Renal pelvis (tissue), 4 donors: ENCODE results near the gene GTSE1. TPM values are rescaled to one million over a fixed set of nuclear protein-coding genes. Genes with fewer than 3 reads are reported as not detected.
A peak's percentile ranks its signal among the peaks of the same experiment; 100 is the strongest.

Experiments
- DNase-seq: peaks from one replicate; pipeline ENCODE4 v3.0.0-alpha.2; 2013
- polyA plus RNA-seq, 3 donors: library from polyadenylated mRNA; unstranded; fragments of 120-200 nt; gene quantifications; one replicate each; pipeline ENCODE4 v1.2.1, GENCODE V29; 2013; ENCODE audit not compliant: insufficient read length in 3 of 3

The GTSE1 gene
- polyA plus RNA-seq, 3 donors = 18.4 to 22.9 (median 18.6) TPM

GRCh38 chr22:46377525-46378425 is 81.1 kb downstream of the GTSE1 start:
- DNase-seq = no peak

GRCh38 chr22:46378426-46379065 is 81.9 kb downstream of the GTSE1 start:
- DNase-seq = no peak

GRCh38 chr22:46379066-46379930 is 82.6 kb downstream of the GTSE1 start:
- peak; percentile 80 for DNase-seq

- DNase-seq = no peak
Observed at GRCh38 chr22:46380069-46380468, 83.4 kb downstream of the GTSE1 start.

Other genes with a start within 250 kb of the GTSE1 start
- 10 to 100 TPM; 23.3 to 39.7 (median 38.3) TPM for gene PPARA, start 146.3 kb upstream of the GTSE1 start, polyA plus RNA-seq
- 10 to 100 TPM; 13.4 to 15.9 (median 14.5) TPM for gene CDPF1, start 46.6 kb upstream of the GTSE1 start, polyA plus RNA-seq
- gene PKDREJ, start 33.5 kb upstream of the GTSE1 start, polyA plus RNA-seq = under 1 TPM; 0.33 to 0.52 (median 0.47) TPM
- gene TTC38, start 28.9 kb upstream of the GTSE1 start, polyA plus RNA-seq = 10 to 100 TPM; 52.0 to 62.8 (median 60.0) TPM
- gene TRMU, start 38.8 kb downstream of the GTSE1 start, polyA plus RNA-seq = 10 to 100 TPM; 55.1 to 58.5 (median 55.9) TPM
- gene CELSR1, start 240.8 kb downstream of the GTSE1 start, polyA plus RNA-seq = 10 to 100 TPM; 25.6 to 29.4 (median 29.4) TPM